NCI-H1105 (cell line): ENCODE results near the gene ARMC7.
A peak's percentile ranks its signal among the peaks of the same experiment; 100 is the strongest.
"Not testable (repeated sequence)": the region's sequence is repeated elsewhere in the genome, so short reads cannot be mapped to it uniquely, and the experiment has no call there.

ENCODE experiments used
- DNase-seq: peaks from one replicate; lab custom pipeline; 2025; lab: John Stamatoyannopoulos, UW

ARMC7 gene

GRCh38 chr17:75109407-75110233 lies at the start of gene ARMC7:
ARMC7 (plus strand) TSS chr17:75109969; CDS start chr17:75110289, 320 bp downstream.
- peak; percentile 68 for DNase-seq

- DNase-seq: no peak
Observed at GRCh38 chr17:75060434-75061054, 49.2 kb upstream of the ARMC7 start.

- DNase-seq: no peak
Observed at GRCh38 chr17:75061055-75061438, 48.7 kb upstream of the ARMC7 start.

- no peak for DNase-seq
Observed at GRCh38 chr17:75061618-75062017, 48.2 kb upstream of the ARMC7 start.

- no peak for DNase-seq
Observed at GRCh38 chr17:75063201-75063600, 46.6 kb upstream of the ARMC7 start.

- DNase-seq: no peak
Observed at GRCh38 chr17:75063626-75064025, 46.1 kb upstream of the ARMC7 start.

- DNase-seq: no peak
Observed at GRCh38 chr17:75064040-75064439, 45.7 kb upstream of the ARMC7 start.

GRCh38 chr17:75064460-75064859 lies 45.3 kb upstream of the ARMC7 start:
- DNase-seq: no peak

- no peak for DNase-seq
Observed at GRCh38 chr17:75064867-75065561, 44.8 kb upstream of the ARMC7 start.

- no peak for DNase-seq
Observed at GRCh38 chr17:75065562-75066151, 44.1 kb upstream of the ARMC7 start.

- no peak for DNase-seq
Observed at GRCh38 chr17:75067856-75068255, 41.9 kb upstream of the ARMC7 start.

- DNase-seq: no peak
Observed at GRCh38 chr17:75068750-75069149, 41.0 kb upstream of the ARMC7 start.

- DNase-seq: no peak
Observed at GRCh38 chr17:75069783-75070182, 40.0 kb upstream of the ARMC7 start.

GRCh38 chr17:75071478-75072271 lies 38.1 kb upstream of the ARMC7 start:
- DNase-seq: not testable (repeated sequence)

GRCh38 chr17:75072909-75073308 lies 36.9 kb upstream of the ARMC7 start:
- DNase-seq: not testable (repeated sequence)

- no peak for DNase-seq
Observed at GRCh38 chr17:75073618-75074047, 36.1 kb upstream of the ARMC7 start.

- no peak for DNase-seq
Observed at GRCh38 chr17:75074532-75074931, 35.2 kb upstream of the ARMC7 start.

GRCh38 chr17:75075597-75076336 lies 34.0 kb upstream of the ARMC7 start:
- no peak for DNase-seq

- no peak for DNase-seq
Observed at GRCh38 chr17:75077072-75077495, 32.7 kb upstream of the ARMC7 start.

- no peak for DNase-seq
Observed at GRCh38 chr17:75077496-75078283, 32.1 kb upstream of the ARMC7 start.
